HepG2 (cell line): ENCODE measurements around the gene DDX19B. TPM values are rescaled to one million over a fixed set of nuclear protein-coding genes. Genes with fewer than 3 reads are reported as not detected.

Experiments used
- ATAC-seq: fragments of 200-7000 bp; cut with Tn5 transposase; 3 replicates; pipeline ENCODE4 v1.9.1; 2020; ENCODE audit warnings: mild to moderate bottlenecking, moderate library complexity
- BruUV-seq: library from RNA; stranded (reverse); fragments of 400-500 nt; replicated peaks from 2 replicates; lab custom pipeline; 2021; lab: Mats Ljungman, UMichigan
- CTCF ChIA-PET: fragments of 300-600 bp; formaldehyde crosslinking; extraction: SDS; loops from one replicate; lab custom pipeline; 2021; ENCODE audit warnings: low total read pairs, inconsistent platforms, low intra/inter-chr PET ratio; lab: Yijun Ruan, JAX
- POLR2A ChIA-PET: fragments of 350-600 bp; sonication (Branson Sonifier 250); formaldehyde crosslinking; loops from one replicate; lab custom pipeline; 2020; ENCODE audit warnings: antibody characterized with exemption, inconsistent platforms; lab: Yijun Ruan, JAX
- DNase-seq: peaks from one replicate; pipeline ENCODE4 v3.0.0-alpha.2; 2015; ENCODE audit warnings: low spot score
- FAIRE-seq: peaks from 3 replicates; lab custom pipeline; 2011; peaks lifted over from hg19 to GRCh38; lab: Jason Lieb, UNC
- H2AFZ ChIP-seq: one replicate; pipeline ENCODE4 v1.6.1; 2011; ENCODE audit warnings: low read length, inconsistent platforms
- H3K27ac ChIP-seq: fragments of 300-600 bp; 3 replicates; pipeline ENCODE4 v1.8.0; 2011; ENCODE audit warnings: mixed run types, mild to moderate bottlenecking, mixed read lengths, low read length, inconsistent platforms; ENCODE audit not compliant: insufficient read depth; ENCODE audit errors: extremely low read length
- H3K27me3 ChIP-seq, 2 experiments: fragments of 200-600 bp in 1 of 2; 2 replicates in 1 of 2; 3 replicates in 1 of 2; pipeline versions ENCODE4 v1.6.0 to v1.8.0; 2011; ENCODE audit warnings: low read length in 2 of 2, mild to moderate bottlenecking in 2 of 2, moderate library complexity in 2 of 2, inconsistent platforms in 1 of 2; ENCODE audit not compliant: insufficient read depth in 2 of 2, control insufficient read depth in 1 of 2
- H3K36me3 ChIP-seq, 2 experiments: fragments of 200-600 bp in 1 of 2; replicated peaks in 1 of 2; 2 replicates in 1 of 2; 3 replicates in 1 of 2; pipeline versions ENCODE4 v1.5.1 to v1.8.0; 2011; ENCODE audit warnings: low read length in 2 of 2, inconsistent platforms in 1 of 2; ENCODE audit not compliant: insufficient read depth in 2 of 2, control insufficient read depth in 1 of 2
- H3K4me1 ChIP-seq: 2 replicates; pipeline ENCODE4 v1.5.1; 2012; ENCODE audit warnings: low read length, inconsistent platforms; ENCODE audit not compliant: insufficient read depth
- H3K4me2 ChIP-seq: 2 replicates; pipeline ENCODE4 v1.6.0; 2011; ENCODE audit warnings: low read depth, low read length, inconsistent platforms
- H3K4me3 ChIP-seq, 3 experiments: fragments of 200-600 bp in 1 of 3; sonication (generic), shearing (Covaris generic) in 1 of 3; replicated peaks in 1 of 3; 2 replicates each; pipeline ENCODE4 v1.5.1; 2011 to 2016; ENCODE audit warnings: low read length in 3 of 3, inconsistent platforms in 2 of 3, low read depth in 2 of 3, mild to moderate bottlenecking in 2 of 3, control low read depth in 1 of 3, mixed read lengths in 1 of 3; ENCODE audit not compliant: insufficient read depth in 1 of 3
- H3K79me2 ChIP-seq: one replicate; pipeline ENCODE4 v1.6.1; 2011; ENCODE audit warnings: low read length, inconsistent platforms; ENCODE audit not compliant: insufficient read depth
- H3K9ac ChIP-seq: 2 replicates; pipeline ENCODE4 v1.6.0; 2011; ENCODE audit warnings: mild to moderate bottlenecking, low read depth, low read length, inconsistent platforms; ENCODE audit not compliant: insufficient read depth
- H3K9me3 ChIP-seq: 2 replicates; pipeline ENCODE4 v1.5.1; 2012; ENCODE audit warnings: mild to moderate bottlenecking, low read length
- H4K20me1 ChIP-seq: 2 replicates; pipeline ENCODE4 v1.6.0; 2011; ENCODE audit warnings: inconsistent platforms, mild to moderate bottlenecking, low read length, moderate library complexity; ENCODE audit not compliant: insufficient read depth
- CREB1 ChIP-seq, 2 experiments: fragments of 450-650 bp in 1 of 2; IDR thresholded peaks; 2 replicates each; pipeline ENCODE4 v1.6.1; 2016 to 2017; ENCODE audit warnings: control low read depth in 1 of 2, mild to moderate bottlenecking in 1 of 2, missing compliant biosample characterization in 1 of 2, missing genetic modification characterization in 1 of 2
- FOSL2 ChIP-seq: sonication (generic); formaldehyde crosslinking; IDR thresholded peaks from 2 replicates; pipeline ENCODE4 v1.4.0; 2020; ENCODE audit warnings: missing genetic modification reagents
- HIVEP1 ChIP-seq: sonication (generic); formaldehyde crosslinking; IDR thresholded peaks from 2 replicates; pipeline ENCODE4 v1.4.0; 2020; ENCODE audit warnings: mild to moderate bottlenecking, missing genetic modification reagents
- POLR2A ChIP-seq, 2 experiments: IDR thresholded peaks; 2 replicates each; pipeline ENCODE4 v1.6.1; 2011; ENCODE audit warnings: low read depth in 2 of 2, low read length in 2 of 2, mild to moderate bottlenecking in 1 of 2, moderate library complexity in 1 of 2; ENCODE audit not compliant: insufficient read depth in 1 of 2
- RXRA ChIP-seq: sonication (generic); formaldehyde crosslinking; IDR thresholded peaks from 2 replicates; pipeline ENCODE4 v1.5.1; 2020; ENCODE audit warnings: missing genetic modification reagents
- YEATS2 ChIP-seq: sonication (generic); formaldehyde crosslinking; IDR thresholded peaks from 2 replicates; pipeline ENCODE4 v1.4.0; 2020; ENCODE audit warnings: missing genetic modification reagents, borderline replicate concordance
- ZFP1 ChIP-seq: IDR thresholded peaks from 2 replicates; pipeline ENCODE4 v1.6.1; 2016
- ZNF274 ChIP-seq: sonication (generic); formaldehyde crosslinking; IDR thresholded peaks from 2 replicates; pipeline ENCODE4 v1.5.1; 2020; ENCODE audit warnings: mild to moderate bottlenecking, missing genetic modification reagents
- ZNF484 ChIP-seq: sonication (generic); formaldehyde crosslinking; IDR thresholded peaks from 2 replicates; pipeline ENCODE4 v1.5.1; 2020; ENCODE audit warnings: mild to moderate bottlenecking, low read depth, missing genetic modification reagents, borderline replicate concordance
- ZNF530 ChIP-seq: sonication (generic); formaldehyde crosslinking; IDR thresholded peaks from 2 replicates; pipeline ENCODE4 v1.5.0; 2020; ENCODE audit warnings: low read depth, mild to moderate bottlenecking, missing genetic modification reagents
- ZNF556 ChIP-seq: sonication (generic); formaldehyde crosslinking; IDR thresholded peaks from 2 replicates; pipeline ENCODE4 v1.4.0; 2020; ENCODE audit warnings: mild to moderate bottlenecking, missing genetic modification reagents, borderline replicate concordance
- ZNF703 ChIP-seq: sonication (generic); formaldehyde crosslinking; IDR thresholded peaks from 2 replicates; pipeline ENCODE4 v1.5.1; 2020; ENCODE audit warnings: missing genetic modification reagents, mild to moderate bottlenecking, moderate library complexity, borderline replicate concordance
- ZNF709 ChIP-seq: sonication (generic); formaldehyde crosslinking; IDR thresholded peaks from 2 replicates; pipeline ENCODE4 v1.5.0; 2020; ENCODE audit warnings: mild to moderate bottlenecking, missing genetic modification reagents
- WGBS: methylation state at CpG from one replicate; pipeline ENCODE4 v1.1.6; 2017; ENCODE audit warnings: low lambda C conversion rate; 5-methylcytosine and 5-hydroxymethylcytosine counted together
- in situ Hi-C: cut with HindIII; loops from 2 replicates; pipeline ENCODE4 v1.10.0; 2017; ENCODE audit warnings: low pct_unique_long_range_greater_than_20kb; ENCODE audit not compliant: extremely low pct_ligation_motif_present
- intact Hi-C: fragments of 100-400 bp; cut with micrococcal nuclease; formaldehyde crosslinking; loops from one replicate; pipeline ENCODE4 v1.10.0; 2022; ENCODE audit not compliant: unreplicated experiment
- polyA plus RNA-seq, 8 experiments: library from polyadenylated mRNA; depleted of rRNA in 3 of 8; stranded (reverse) in 7 of 8; unstranded in 1 of 8; fragments of >200 nt; fragmentation: Illumina TruSeq in 4 of 8; extraction: Trizol in 4 of 8; gene quantifications; 2 replicates each; pipeline versions ENCODE4 v1.2.1 to v1.2.3, GENCODE V29; 2011 to 2016; ENCODE audit warnings: low read depth in 4 of 8, missing spikeins in 1 of 8, mixed read lengths in 1 of 8; ENCODE audit not compliant: insufficient read depth in 1 of 8
- total RNA-seq, 5 experiments: library from RNA; depleted of rRNA; stranded (reverse); fragments of >200 nt; fragmentation: Illumina TruSeq; extraction: Trizol; gene quantifications; 2 replicates each; pipeline ENCODE4 v1.2.3, GENCODE V29; 2016; ENCODE audit warnings: low read depth in 1 of 5
- TF ChIP-seq, protein P1 (sequence below): sonication (generic); formaldehyde crosslinking; IDR thresholded peaks from 2 replicates; pipeline ENCODE4 v1.4.0; 2020; ENCODE audit warnings: missing genetic modification reagents
- TF ChIP-seq, protein P2 (sequence below): sonication (generic); formaldehyde crosslinking; IDR thresholded peaks from 2 replicates; pipeline ENCODE4 v1.5.0; 2020; ENCODE audit warnings: mild to moderate bottlenecking, missing genetic modification reagents
- TF ChIP-seq, protein P3 (sequence below): IDR thresholded peaks from 2 replicates; pipeline ENCODE4 v1.6.1; 2018; ENCODE audit warnings: missing genetic modification reagents, mild to moderate bottlenecking, missing compliant biosample characterization

The DDX19B gene
- total and polyA plus RNA-seq, 2 of the 13 experiments (the other 11 are each of a cell fraction or from before 2014, with no cell fraction given): 36.2 to 40.0 TPM

GRCh38 chr16:70302745-70303144, 3.8 kb downstream of the DDX19B start:
- TF ChIP-seq ZNF703 (CRISPR knock-in tag) (no peak), ZNF274 (no peak), POLR2A (IDR thresholded peaks at IDR 0.05; ENCODE audit: insufficient read depth in 1 of 2, low read depth in 2 of 2, low read length in 2 of 2) (no peak), ZNF530 (CRISPR knock-in tag) (no peak), ZNF484 (no peak), ZFP1 (peak; percentile 34; the same call in 1 of the 2 replicates), RXRA (CRISPR knock-in tag) (no peak), CREB1 (IDR thresholded peaks at IDR 0.05) (no peak), CREB1 (CRISPR knock-in tag; IDR thresholded peaks at IDR 0.05) (0 out of 2 replicates have a peak, but pooled peaks have one; percentile 17), HIVEP1 (CRISPR knock-in tag) (no peak), ZNF556 (CRISPR knock-in tag) (no peak), ZNF709 (no peak), YEATS2 (no peak), FOSL2 (CRISPR knock-in tag) (no peak)
- TF ChIP-seq, protein P1, sequence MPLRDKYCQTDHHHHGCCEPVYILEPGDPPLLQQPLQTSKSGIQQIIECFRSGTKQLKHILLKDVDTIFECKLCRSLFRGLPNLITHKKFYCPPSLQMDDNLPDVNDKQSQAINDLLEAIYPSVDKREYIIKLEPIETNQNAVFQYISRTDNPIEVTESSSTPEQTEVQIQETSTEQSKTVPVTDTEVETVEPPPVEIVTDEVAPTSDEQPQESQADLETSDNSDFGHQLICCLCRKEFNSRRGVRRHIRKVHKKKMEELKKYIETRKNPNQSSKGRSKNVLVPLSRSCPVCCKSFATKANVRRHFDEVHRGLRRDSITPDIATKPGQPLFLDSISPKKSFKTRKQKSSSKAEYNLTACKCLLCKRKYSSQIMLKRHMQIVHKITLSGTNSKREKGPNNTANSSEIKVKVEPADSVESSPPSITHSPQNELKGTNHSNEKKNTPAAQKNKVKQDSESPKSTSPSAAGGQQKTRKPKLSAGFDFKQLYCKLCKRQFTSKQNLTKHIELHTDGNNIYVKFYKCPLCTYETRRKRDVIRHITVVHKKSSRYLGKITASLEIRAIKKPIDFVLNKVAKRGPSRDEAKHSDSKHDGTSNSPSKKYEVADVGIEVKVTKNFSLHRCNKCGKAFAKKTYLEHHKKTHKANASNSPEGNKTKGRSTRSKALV (CRISPR knock-in tag): no peak
- TF ChIP-seq, protein P2, sequence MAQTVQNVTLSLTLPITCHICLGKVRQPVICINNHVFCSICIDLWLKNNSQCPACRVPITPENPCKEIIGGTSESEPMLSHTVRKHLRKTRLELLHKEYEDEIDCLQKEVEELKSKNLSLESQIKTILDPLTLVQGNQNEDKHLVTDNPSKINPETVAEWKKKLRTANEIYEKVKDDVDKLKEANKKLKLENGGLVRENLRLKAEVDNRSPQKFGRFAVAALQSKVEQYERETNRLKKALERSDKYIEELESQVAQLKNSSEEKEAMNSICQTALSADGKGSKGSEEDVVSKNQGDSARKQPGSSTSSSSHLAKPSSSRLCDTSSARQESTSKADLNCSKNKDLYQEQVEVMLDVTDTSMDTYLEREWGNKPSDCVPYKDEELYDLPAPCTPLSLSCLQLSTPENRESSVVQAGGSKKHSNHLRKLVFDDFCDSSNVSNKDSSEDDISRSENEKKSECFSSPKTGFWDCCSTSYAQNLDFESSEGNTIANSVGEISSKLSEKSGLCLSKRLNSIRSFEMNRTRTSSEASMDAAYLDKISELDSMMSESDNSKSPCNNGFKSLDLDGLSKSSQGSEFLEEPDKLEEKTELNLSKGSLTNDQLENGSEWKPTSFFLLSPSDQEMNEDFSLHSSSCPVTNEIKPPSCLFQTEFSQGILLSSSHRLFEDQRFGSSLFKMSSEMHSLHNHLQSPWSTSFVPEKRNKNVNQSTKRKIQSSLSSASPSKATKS (CRISPR knock-in tag): no peak
- TF ChIP-seq, protein P3, sequence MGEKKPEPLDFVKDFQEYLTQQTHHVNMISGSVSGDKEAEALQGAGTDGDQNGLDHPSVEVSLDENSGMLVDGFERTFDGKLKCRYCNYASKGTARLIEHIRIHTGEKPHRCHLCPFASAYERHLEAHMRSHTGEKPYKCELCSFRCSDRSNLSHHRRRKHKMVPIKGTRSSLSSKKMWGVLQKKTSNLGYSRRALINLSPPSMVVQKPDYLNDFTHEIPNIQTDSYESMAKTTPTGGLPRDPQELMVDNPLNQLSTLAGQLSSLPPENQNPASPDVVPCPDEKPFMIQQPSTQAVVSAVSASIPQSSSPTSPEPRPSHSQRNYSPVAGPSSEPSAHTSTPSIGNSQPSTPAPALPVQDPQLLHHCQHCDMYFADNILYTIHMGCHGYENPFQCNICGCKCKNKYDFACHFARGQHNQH (CRISPR knock-in tag): no peak
- H3K4me3 ChIP-seq: no peak overlapping the region
- in situ Hi-C loops (no loop called here), intact Hi-C loops (no loop called here)
- H2AFZ ChIP-seq: no peak overlapping the region
- no peaks in the 10 kb centered on the region for H4K20me1 ChIP-seq
- peaks cover 8% of the 10 kb centered on the region for H3K9me3 ChIP-seq
- no peak for DNase-seq
- CTCF ChIA-PET: no interaction called here
- H3K9ac ChIP-seq: no peak overlapping the region
- H3K4me1 ChIP-seq: peaks cover 42% of the 10 kb centered on the region
- POLR2A ChIA-PET: interaction anchor here (1.0 to 6.2 kb wide), 2 partner anchors 15 to 42 kb away, joined by 3 to 160 read pairs; partner anchors contain the start of gene AARS1
- WGBS: 56% methylated on average over 1 of the region's 1 CpG
- H3K79me2 ChIP-seq: peaks cover 83% of the 10 kb centered on the region
- no peak for ATAC-seq
- no peaks in the 10 kb centered on the region for H3K27me3 ChIP-seq
- no peak overlapping the region for H3K27ac ChIP-seq
- no peak for FAIRE-seq
- H3K36me3 ChIP-seq: peaks cover 1 to 10% of the 10 kb centered on the region in 2 experiments; a peak in 4 of 5 replicates
- peak overlapping the region; percentile 26; the same call in 1 of the 2 replicates for H3K4me2 ChIP-seq
- BruUV-seq: no TSS peak
